Stimulated activated CD8-positive, alpha-beta memory T cell treated with anti-CD3 and anti-CD28 coated beads, Interleukin-15, amount 100 ng/mL, for 4 hours (primary cell): ENCODE data around the gene PALMD.

Experiments used
- DNase-seq, 2 donors: peaks; one replicate each; pipeline ENCODE4 v3.0.0-alpha.2; 2020; ENCODE audit warnings: low read depth in 2 of 2

PALMD gene

DNA sequence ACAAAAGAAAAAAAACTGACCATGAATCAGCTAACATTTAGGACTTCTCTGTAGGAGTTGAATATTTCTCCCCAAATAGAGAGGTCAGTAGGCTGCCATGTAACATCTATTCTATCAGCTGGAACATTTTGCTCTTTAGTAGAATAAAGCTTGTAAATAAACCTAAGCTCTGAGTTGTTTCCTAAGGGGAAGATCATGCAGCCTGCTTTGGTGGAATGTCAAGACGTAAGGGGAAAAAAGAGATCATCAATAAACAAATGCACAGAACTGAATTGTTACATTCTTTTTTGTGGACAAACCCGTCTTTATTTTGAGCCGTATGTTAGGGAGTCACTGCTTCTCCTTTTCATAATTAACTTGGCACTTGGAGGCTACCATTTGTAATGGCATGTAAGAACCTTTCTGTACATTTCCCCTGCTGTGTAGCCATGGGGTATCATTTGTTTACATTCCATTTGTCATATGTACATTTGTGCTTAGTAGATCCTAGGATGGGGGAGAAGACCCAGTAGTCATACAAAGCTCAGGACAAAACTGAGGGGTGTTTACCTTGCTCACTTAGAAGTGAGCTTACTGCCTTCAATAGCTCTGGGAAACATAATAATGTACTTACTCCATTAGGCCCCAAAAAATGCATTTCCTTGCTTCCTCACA lies 10.8 kb upstream of the PALMD start:
- no peak for DNase-seq

DNA sequence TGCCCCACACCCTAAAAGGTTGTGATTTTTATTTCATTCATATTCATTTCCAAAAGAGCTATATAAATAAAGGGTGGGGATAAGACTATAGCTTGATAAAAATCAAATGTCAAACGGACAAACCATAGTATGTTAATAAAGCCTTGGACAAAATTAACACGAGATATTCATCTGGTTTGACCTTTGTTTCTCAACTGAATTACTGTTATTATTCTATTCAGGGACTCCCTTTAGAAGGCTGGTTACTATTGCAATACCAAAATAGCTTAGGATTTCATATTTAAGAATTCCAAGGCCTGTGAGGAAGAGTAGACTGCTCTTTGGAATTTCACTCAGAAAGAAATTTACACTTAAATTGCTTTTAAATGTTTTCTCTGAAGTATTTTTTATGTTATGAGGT lies 10.2 kb upstream of the PALMD start:
- no peak for DNase-seq

DNA sequence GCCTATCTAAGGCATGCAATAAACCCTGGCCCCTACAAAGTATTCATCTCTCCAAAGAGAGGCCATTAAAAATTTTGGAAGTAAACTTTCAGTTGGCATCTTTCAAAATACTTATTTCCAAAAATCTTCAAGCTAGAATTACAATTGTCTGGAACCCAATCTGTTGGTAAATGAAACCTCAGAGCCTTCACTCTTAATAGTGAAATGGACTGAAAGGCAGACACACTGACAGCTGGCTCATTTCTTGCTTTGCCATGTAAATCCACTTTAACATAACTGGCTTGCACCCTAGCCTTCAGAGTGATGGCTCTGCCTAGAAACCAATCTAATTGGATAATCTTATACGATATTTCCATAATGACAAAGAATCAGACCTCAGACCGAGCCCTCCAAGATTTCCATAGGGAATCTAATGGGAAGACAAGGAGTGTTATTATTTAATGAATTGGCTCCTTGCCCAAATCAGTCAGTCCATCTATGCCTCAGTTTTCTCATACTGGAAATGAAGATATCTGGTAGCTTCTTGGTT lies 9.2 kb upstream of the PALMD start:
- no peak for DNase-seq

DNA sequence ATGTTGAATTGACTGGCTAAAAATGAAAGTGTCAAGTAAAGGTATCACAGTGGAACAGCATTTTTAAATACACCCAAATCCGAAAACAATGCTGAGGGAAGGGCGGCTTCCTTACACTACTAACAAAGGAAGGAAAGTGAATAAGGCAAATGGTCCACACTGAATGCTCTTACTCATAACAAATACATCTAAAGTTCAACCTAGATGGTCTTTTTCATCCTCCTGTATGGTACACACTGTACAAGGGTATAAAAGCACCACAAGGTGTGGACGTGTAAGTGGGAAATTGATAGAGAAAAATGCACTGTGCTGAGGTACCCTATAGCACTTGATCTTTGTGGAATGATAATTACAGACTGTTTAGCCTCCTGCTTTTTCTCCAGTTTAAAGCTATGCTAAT lies 7.1 kb upstream of the PALMD start:
- DNase-seq, result no peak

DNA sequence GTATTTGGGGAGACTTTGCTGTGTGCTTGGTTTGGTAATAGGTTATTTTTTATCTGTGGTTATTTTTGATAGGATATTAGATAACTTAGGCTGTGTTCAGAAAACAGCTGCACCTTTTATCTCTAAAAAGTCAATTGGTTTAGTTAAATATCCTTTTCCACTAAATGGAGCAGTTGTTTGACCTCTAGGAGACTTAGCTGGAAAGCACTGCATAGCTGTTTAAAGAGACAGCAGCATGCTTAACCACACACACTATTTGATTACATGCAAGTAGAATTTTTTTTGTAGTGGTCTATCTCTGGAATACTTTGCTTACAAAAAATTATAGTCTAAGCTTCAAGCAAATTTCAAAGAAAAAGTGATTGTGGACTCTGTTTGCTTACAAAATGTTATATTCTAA lies 6.5 kb upstream of the PALMD start:
- DNase-seq, result no peak

DNA sequence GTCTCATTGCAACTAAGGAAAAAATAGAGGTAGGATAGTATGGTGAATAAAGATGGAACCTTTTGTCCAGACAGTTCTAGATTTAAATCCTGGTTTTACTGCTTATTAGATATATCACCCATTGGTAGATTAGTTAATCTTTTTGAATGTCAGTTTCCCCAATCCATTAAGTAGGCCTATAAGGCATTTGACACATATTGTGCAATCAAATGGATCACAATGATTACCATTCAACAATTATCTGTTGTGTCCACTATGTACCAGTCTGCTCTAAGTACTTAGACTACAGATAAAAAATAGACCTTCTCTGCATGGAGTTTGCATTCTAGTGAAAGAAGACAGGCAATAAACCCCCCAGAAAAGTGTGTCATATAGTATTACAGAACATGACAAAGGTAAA lies 6.0 kb upstream of the PALMD start:
- no peak for DNase-seq

DNA sequence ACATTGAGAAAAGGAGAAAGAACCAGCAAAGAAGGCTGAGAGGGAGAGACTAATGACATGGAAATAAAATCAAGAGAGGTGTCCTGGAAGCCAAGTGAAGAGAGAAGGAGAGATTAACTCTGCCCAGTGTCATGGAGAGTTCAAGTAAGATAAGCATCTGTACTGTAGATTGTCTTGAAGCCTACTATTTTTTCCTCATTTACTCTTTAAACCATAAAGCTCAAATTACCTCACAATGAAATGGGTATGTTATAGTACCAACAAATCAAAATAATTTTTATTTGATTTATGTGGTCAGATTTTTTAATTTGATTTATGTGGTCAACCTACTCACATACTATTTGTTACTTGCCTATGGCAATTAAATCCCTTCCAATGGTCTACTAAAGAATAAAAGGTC lies 5.2 kb upstream of the PALMD start:
- no peak for DNase-seq

DNA sequence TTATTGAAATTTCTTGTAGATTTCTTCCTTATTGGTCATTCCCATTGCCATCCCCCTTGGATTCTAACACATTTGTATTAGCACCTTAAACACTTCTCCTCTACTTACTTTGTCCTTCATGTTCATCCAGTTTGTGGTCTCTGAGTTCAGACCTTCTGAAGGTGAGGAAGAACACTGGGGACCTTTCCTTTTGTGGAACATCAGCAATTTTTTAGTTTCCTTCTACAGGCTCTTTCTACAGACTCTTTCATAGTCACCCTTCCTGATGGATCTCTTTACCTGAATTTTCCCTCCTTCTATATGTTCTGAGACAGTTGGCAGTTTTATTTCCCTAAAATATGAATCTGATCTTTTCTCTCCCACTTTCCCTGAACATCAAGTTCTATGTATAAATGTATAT lies 4.4 kb upstream of the PALMD start:
- DNase-seq, result no peak

DNA sequence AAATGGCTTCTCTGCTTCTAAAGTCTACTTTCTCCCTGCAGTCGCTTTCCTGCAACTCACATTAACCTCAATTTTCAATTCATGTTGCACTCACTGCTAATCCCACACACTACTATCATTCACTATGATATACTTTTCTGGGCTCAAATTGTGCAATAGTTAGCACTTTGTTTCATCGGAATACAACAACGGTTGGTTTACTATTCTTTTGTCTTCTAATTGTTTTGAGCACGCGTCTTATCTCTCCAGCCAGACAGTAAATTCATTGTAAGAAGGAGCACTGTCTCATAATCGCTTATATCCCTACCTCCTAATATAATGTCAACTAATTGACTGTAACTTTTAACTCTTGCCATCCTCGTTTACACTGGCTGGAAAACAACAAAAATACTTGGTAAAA lies 3.9 kb upstream of the PALMD start:
- no peak for DNase-seq

DNA sequence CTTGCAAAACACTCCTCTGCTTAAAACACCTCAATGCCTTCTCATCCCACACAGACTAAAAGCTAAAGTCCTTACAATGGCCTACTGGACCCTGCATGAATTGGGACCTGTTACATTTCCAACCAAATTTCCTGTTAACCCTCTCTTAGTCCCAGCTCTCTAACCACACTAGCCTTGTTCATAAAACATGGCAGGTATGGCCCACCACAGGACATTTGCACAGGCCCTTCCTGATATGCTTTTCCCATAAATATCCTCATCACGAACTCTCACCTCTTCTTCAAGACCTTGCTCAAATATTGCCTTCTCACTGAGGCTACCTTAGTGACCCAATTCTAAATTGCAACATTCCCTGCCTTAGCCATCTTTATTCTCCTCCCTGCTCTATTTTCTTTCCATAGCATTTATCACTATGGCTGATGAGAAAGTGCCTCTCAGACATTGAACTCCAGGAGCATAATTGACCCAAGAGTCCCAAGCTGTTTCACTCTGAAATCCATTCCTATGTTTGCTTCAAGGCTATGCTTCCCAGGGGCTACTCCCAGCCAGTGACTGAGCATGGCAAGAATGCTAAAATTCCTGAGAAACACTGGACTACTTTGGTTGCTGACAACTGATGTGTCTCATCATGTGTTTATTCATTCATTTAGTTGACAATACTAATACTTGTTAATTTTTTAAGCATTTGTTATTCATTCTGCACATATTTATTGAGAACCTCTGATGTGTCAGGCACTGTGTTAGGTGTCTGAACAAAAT lies 2.7 kb upstream of the PALMD start:
- no peak for DNase-seq

DNA sequence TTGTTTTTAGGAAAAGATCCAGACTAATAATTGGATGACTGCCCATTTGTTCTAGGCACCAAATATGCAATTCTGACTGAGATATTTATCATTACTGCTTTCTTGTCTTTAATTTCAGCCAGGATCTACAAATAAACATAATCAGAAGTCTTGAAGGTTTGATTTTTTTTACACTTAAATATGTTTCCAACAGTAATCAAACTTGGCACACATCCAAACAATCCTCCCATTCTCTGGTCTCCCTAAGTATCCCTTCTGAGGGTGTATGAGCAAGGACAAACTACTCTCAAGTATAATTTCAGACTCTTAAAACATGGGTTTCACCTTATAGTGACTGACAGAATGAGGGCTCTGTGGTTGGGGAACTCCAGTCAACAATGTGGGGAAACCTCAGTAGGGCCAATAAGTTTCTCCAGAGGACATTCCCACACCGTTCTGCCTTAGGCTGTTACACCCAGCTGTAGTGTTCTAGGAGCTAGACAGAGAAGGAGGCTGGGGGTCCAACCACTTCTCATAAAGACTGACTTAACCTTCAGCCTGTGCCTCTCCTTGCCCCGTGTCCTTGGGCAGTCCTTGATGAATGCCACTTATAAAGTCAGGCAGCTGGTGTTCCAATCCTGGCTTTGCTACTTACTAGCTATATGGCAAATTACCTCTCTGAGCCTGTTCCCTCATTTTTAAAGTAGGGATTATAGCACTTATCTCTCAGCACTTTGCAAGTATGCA lies 1.5 kb upstream of the PALMD start:
- no peak for DNase-seq

DNA sequence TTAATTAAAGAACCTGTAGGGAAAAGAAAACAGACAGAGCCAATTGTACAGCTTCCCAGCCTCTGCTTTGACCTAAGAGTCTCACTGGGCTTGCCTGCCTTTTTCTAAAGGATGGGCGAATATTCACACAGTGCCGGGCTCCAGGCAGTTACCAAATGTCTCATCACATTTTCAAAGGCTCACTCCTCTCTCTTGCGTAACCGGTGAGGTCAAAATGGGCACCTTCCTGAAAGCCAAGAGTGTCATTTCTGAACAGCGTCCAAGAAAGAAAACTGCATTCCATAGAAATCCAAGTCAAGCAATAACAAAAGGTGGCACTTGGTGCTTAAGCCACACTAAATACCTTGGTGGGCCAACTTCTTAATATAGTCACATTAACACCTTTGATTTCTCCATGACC lies 710 bp upstream of the PALMD start:
- DNase-seq, result no peak

DNA sequence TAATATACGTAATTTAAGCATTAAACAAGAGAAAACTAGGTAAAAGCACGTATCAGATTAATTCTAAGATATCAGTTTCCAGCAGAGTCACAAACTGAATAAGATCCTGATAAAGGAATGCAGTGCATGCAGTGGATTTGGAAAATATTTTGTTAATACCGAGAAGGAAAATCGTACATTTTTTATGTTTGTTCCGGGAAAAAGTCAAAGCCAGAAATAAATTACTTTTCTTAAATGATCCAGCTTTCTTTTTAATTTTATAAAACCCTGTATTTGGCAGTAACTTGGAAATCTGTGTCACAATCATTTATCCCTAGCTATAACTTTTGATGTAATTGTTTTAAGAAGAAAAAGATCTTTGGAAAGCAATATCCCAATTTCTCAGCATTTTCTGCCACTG lies 955 bp downstream of the PALMD start:
- no peak for DNase-seq

DNA sequence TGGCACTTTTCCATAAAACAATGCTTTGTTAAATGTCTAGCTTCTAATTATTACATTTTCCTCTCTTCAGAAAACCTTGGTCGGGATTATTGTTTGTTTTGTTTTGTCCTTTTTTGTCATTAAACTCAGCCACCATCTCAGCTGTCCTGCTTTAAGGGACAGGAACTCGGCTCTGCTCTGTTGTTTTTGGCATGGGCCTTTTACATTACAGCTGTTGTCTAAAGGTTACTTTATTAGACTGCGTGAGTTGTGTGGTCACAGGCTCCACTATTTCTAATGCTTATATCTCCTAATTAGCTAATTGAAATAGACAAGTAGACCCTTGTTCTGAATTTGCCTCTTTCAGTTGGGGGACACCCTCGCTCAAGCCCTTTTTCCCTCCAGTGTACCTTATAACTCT lies 1.6 kb downstream of the PALMD start:
- no peak for DNase-seq

DNA sequence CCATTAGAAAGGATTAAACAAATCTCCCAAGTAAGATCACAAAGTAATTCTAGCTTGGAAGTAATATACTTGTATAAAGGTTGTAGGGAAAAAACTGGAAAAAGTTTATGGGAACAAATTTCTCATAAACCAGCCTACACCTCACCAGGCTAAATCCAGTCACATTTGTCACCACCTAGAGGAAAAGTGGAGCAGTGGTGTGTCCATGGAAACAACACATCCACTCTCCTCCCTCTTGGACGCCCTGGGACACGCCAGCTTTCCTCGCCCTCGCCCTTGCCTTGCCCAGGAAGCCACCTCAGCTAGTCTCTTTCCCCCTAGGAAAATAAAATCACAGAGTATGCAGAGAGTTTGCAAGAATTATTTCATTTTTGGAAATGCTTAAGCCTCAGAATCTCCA lies 2.2 kb downstream of the PALMD start:
- no peak for DNase-seq

DNA sequence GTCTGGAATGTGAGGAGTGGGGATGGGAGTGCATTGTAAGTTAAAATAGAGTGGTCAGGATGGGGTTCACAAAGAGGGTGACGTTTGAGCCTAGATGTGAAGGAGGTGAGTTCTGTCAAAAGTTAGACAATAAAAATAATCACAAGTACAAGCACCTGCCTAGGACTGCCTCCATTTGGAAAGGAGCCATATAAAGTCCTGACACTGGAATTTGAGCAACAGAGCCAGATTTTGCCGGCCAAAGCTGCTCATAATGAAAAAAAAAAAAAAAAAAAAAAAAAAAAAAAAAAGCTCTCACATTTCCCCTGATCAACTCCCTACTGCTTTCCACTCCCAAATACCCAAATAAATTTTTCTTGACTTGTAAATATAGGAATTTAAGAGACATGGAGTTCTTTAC lies 4.1 kb downstream of the PALMD start:
- no peak for DNase-seq

DNA sequence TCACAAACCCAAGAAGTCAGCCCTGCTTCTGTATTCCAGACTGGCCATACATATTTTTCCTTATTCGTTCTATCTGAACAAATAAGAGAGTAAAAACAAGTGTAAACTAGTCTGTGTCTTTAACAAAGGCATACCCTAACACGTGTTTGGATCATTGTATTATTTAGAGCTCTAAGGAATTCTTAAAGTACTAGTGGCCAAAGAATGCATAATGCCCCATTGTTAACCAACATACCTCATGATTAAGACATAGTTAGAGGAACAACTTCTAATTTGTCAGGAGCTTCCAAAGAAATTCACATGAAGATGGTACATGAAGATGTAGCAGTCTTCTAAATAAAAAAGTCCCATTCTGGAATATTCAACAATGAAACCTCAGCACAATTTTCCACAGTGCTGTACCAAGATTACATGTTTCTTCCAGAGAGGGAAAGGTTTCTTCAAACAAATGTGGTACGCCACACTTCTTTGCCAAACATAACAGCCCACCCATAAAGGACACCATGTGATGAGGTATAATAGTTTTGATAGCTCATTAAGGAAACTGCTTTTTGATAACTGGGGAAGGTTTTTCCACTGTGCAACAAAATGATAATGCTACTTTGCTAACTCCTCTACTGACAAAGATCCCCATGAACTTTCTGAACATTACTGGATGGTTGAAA lies 5.0 kb downstream of the PALMD start:
- no peak for DNase-seq

DNA sequence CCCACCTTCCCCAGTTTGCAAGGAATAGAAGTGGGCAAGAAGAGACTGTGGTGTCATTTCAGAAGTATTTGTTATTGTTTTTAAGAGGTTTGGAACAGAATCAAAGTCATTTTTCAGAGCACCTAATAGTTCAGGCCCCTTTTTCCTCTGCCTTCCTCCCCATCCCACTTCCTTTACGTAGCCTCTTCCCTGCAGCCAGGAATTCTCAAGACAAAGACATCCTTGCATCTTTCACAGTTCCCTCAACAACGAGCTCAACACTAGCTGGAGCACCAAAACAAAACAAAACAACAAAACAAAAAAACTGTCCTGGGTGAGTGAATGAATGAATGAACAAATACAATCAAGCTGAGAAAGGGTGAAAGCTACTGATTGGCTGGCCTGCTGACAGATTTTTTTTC lies 7.0 kb downstream of the PALMD start:
- no peak for DNase-seq

DNA sequence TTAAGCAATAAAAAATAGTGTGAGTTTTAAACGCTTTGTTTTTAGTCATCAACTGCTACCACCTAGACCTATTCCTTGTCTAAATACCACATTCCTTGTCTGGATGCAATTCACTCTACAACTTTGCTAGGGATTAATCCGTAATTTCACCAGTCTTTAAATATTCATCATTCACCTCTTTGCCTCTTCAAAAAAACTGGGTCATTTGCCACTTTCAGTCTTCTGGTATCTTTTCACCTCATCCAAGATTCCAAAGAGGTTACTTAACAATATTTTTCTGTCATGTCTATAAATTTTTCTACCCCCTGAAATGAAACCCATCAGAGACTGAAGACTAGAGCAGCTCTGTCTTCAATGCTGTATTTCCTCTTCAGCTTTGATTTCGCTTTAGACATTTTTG lies 9.5 kb downstream of the PALMD start:
- DNase-seq, result no peak

DNA sequence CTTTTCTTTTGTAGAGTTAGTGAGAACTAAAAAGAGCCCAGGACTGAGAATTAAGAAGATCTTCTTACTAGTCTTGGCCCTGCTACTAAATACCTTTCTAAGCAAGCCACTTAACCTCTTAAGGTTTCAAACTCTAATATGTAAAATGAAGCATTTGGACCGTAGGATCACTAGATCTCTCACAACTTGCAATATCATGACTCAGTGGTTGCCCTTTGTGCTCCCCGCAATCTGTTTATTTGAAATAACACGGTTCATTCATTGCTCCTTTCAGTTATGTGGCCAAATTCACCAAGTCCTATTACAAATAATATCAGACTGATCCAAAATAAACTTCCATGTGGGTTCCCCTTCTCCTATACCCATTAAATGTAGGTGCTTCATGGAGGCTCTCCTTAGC lies 10.8 kb downstream of the PALMD start:
- DNase-seq, result no peak

DNA sequence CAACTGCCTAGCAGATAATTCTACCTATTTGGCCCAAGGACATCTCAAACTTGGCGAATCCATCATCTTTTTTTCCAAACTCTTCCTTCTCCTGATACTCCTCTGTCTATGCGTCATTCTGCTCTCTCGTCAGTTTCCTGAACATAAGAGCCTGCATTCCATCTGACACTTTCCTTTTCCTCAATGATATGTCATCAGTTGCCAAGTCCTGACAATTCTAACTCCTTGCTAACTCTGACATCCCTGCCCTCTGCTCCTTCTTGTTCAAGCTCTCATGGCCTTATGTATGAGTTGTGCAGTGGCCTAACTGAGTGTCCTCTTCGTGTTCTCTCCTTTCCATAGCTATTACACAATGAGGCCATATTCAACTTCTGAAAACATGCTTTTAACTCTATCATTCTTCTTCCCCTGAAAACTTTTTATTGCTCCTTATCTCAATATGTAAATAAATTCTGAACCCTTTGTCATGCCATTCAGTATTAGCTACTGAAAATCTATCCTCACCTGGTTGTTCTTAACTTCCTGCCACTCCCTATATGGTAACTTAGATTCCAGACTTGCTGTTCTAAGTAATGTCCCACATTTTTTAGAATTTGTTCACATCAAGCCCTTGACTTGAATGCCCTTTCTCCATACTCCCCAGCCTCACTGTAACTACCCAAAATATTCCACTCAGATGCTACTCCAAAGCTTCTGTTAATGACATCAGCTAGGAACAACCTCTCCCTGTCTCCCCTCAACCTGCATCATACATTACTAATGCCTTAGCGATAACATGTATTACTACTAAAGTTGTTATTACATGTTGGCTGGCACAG lies 11.5 kb downstream of the PALMD start:
- no peak for DNase-seq

DNA sequence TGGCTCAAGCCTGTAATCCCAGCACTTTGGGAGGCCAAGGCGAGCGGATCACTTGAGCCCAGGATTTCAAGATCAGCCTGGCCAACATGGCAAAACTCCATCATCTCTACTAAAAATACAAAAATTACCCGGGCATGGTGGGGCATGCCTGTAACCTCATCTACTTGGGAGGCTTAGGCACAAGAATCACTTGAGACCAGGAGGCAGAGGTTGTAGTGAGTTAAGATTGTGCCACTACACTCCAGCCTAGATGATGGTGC lies 12.0 kb downstream of the PALMD start:
- no peak for DNase-seq
